Astrocyte of the cerebellum (primary cell): ENCODE data around the gene PAFAH1B2.
A peak's percentile ranks its signal among the peaks of the same experiment; 100 is the strongest.

ENCODE experiments used
- DNase-seq: peaks from one replicate; pipeline ENCODE4 v3.0.0-alpha.2; 2011; ENCODE audit warnings: low read depth
- H3K4me3 ChIP-seq: 2 replicates; pipeline ENCODE4 v1.5.1; 2011; ENCODE audit warnings: mild to moderate bottlenecking, low read depth, low read length, moderate library complexity
- CTCF ChIP-seq: IDR thresholded peaks from 2 replicates; pipeline ENCODE4 v1.5.1; 2012; ENCODE audit warnings: low read length, low read depth, moderate library complexity, mild to moderate bottlenecking; ENCODE audit errors: missing control alignments
- in situ Hi-C: cut with HindIII; loops from 2 replicates; pipeline ENCODE4 v1.10.0; 2017; ENCODE audit warnings: low sequenced_read_pairs

PAFAH1B2 gene

GRCh38 chr11:117143871-117144476 lies at the start of gene PAFAH1B2:
PAFAH1B2 (plus strand) TSS chr11:117144287; CDS start chr11:117152448, 8,161 bp downstream.
- in situ Hi-C loops, result no loop called here
- DNase-seq, result peak; percentile 67
- H3K4me3 ChIP-seq, result peak within 1 kb of the TSS; percentile 74
- TF ChIP-seq CTCF, result no peak

- peak; percentile 38 for DNase-seq
- no peak overlapping the region for H3K4me3 ChIP-seq
- no peak for TF ChIP-seq CTCF
- in situ Hi-C loops, result loop anchor here (25.0 kb wide), 1 partner anchor 207 kb away; no protein-coding TSS in a partner anchor
Measured at GRCh38 chr11:117094776-117095175, 49.3 kb upstream of the PAFAH1B2 start.

- no peak overlapping the region for H3K4me3 ChIP-seq
- no peak for TF ChIP-seq CTCF
- in situ Hi-C loops, result loop anchor here (25.0 kb wide), 1 partner anchor 208 kb away; no protein-coding TSS in a partner anchor
- no peak for DNase-seq
Measured at GRCh38 chr11:117095284-117096161, 48.6 kb upstream of the PAFAH1B2 start.

GRCh38 chr11:117096201-117096991 lies 47.7 kb upstream of the PAFAH1B2 start:
- DNase-seq, result no peak
- H3K4me3 ChIP-seq, result peak overlapping the region; percentile 90
- in situ Hi-C loops, result loop anchor here (25.0 kb wide), 1 partner anchor 209 kb away; no protein-coding TSS in a partner anchor
- no peak for TF ChIP-seq CTCF

- H3K4me3 ChIP-seq, result peak overlapping the region; percentile 90
- TF ChIP-seq CTCF, result no peak
- in situ Hi-C loops, result loop anchor here (25.0 kb wide), 1 partner anchor 210 kb away; no protein-coding TSS in a partner anchor
- DNase-seq, result no peak
Measured at GRCh38 chr11:117097014-117097388, 47.1 kb upstream of the PAFAH1B2 start.
